Spleen (tissue), 7 donors: Measurements from ENCODE around the gene MTMR10.

Experiments used
- POLR2A ChIP-seq, 3 donors: fragments of 450-650 bp; IDR thresholded peaks; one replicate each; pipeline ENCODE4 v1.5.1; 2017; ENCODE audit warnings: antibody characterized with exemption in 3 of 3, mild to moderate bottlenecking in 1 of 3
- POLR2AphosphoS5 ChIP-seq, 3 donors: sonication (generic); formaldehyde crosslinking; IDR thresholded peaks; one replicate each; pipeline ENCODE4 v1.5.1; 2017; ENCODE audit warnings: antibody characterized with exemption in 3 of 3
- TF ChIP-seq, protein P1 (sequence below), 11 experiments: fragments of 200-600 bp in 7 of 11; fragments of 450-650 bp in 4 of 11; sonication (generic) in 4 of 11; IDR thresholded peaks in 8 of 11; conservative IDR thresholded peaks in 3 of 11; 1 replicate in 7 of 11; 2 replicates in 4 of 11; pipeline versions ENCODE4 v1.4.0 to v1.8.0; 2016 to 2021; ENCODE audit warnings: antibody characterized with exemption in 11 of 11, inconsistent platforms in 4 of 11, mild to moderate bottlenecking in 1 of 11
- donor health status: DM: no; HTN: no; CAD: no; lungs with moderate emphysema.
- donor health status: DM: no; HTN: no; CAD: no.
- donor health status: DM: no; HTN: no; CAD: no.

DNA sequence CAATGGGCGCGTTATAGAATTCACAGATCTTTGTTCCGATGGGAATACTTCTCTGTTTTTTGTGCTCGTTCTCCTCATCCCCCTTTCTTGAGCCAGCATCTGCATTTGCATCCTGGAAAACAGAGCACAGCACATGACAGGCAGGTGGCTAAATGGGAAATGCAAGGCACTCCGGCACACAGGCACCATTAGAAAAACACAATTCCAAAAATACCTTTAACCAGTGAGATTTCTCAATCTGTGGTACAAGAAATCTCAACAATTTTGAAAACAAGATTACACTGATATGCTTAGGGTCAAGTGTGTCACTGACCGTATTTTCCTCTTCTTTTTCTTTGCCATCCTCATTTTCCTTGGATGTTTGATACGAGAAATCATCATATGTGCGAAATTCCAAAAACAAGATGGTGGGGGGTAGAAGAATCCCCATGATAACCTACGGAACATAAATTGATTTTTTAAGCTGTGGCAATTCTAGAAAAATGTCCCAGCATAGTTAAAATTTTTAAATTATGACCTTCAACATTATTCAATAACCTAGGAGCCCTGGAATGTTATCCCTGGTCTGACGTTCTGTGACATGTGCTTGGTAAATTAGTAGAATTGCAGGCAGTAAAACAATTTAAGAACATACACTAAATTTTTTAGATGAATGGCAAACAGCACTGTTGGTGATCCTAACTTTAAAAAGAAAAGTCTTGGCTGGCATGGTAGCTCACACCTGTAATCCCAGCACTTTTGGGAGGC is 46.5 kb upstream of the MTMR10 start:
- TF ChIP-seq, protein P1, sequence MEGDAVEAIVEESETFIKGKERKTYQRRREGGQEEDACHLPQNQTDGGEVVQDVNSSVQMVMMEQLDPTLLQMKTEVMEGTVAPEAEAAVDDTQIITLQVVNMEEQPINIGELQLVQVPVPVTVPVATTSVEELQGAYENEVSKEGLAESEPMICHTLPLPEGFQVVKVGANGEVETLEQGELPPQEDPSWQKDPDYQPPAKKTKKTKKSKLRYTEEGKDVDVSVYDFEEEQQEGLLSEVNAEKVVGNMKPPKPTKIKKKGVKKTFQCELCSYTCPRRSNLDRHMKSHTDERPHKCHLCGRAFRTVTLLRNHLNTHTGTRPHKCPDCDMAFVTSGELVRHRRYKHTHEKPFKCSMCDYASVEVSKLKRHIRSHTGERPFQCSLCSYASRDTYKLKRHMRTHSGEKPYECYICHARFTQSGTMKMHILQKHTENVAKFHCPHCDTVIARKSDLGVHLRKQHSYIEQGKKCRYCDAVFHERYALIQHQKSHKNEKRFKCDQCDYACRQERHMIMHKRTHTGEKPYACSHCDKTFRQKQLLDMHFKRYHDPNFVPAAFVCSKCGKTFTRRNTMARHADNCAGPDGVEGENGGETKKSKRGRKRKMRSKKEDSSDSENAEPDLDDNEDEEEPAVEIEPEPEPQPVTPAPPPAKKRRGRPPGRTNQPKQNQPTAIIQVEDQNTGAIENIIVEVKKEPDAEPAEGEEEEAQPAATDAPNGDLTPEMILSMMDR (IDR thresholded peaks at IDR 0.05 in 8 of 11, conservative IDR thresholded peaks at IDR 0.05 in 3 of 11) = no peak
- no peak for TF ChIP-seq POLR2A (IDR thresholded peaks at IDR 0.05)
- no peak for TF ChIP-seq POLR2AphosphoS5 (IDR thresholded peaks at IDR 0.05)
